OCI-LY3 (cell line): ENCODE results near the gene ACADSB.

Experiments used
- H2AFZ ChIP-seq: fragments of 200-600, 300-600 bp; shearing (Covaris generic); 2 replicates; pipeline ENCODE4 v1.6.0; 2014; ENCODE audit warnings: antibody characterized with exemption, low read depth, low read length
- H3K27ac ChIP-seq: fragments of 200-600, 300-600 bp; sonication (generic); 2 replicates; pipeline ENCODE4 v1.5.1; 2014; ENCODE audit warnings: mild to moderate bottlenecking, low read length, moderate library complexity, mixed read lengths
- H3K27me3 ChIP-seq: fragments of 200-600, 300-600 bp; sonication (generic); 2 replicates; pipeline ENCODE4 v1.6.1; 2014; ENCODE audit warnings: low read depth, low read length, mixed read lengths
- H3K36me3 ChIP-seq: fragments of 200-600, 300-600 bp; sonication (generic); replicated peaks from 2 replicates; pipeline ENCODE3; 2014; ENCODE audit warnings: low read depth, low read length, mixed read lengths
- H3K4me1 ChIP-seq: fragments of 300-600, 200-600 bp; sonication (generic); 2 replicates; pipeline ENCODE4 v1.6.1; 2014; ENCODE audit warnings: low read length, mixed read lengths
- H3K4me2 ChIP-seq: fragments of 200-600, 300-600 bp; sonication (generic); 2 replicates; pipeline ENCODE4 v1.6.1; 2014; ENCODE audit warnings: low read length, mixed read lengths
- H3K4me3 ChIP-seq: fragments of 300-600, 200-600 bp; sonication (generic); 2 replicates; pipeline ENCODE4 v1.5.1; 2014; ENCODE audit warnings: antibody characterized with exemption, mild to moderate bottlenecking, low read length, moderate library complexity
- H3K79me2 ChIP-seq: fragments of 300-600, 200-600 bp; shearing (Covaris generic); 2 replicates; pipeline ENCODE4 v1.6.1; 2014; ENCODE audit warnings: mild to moderate bottlenecking, low read length, mixed read lengths
- H3K9ac ChIP-seq: fragments of 300-600, 200-600 bp; shearing (Covaris generic); 2 replicates; pipeline ENCODE4 v1.6.0; 2014; ENCODE audit warnings: mild to moderate bottlenecking, low read length, moderate library complexity
- H3K9me3 ChIP-seq: fragments of 200-600, 300-600 bp; shearing (Covaris generic); 2 replicates; pipeline ENCODE4 v1.6.1; 2014; ENCODE audit warnings: low read length, mixed read lengths; ENCODE audit not compliant: insufficient read depth
- H4K20me1 ChIP-seq: fragments of 200-600, 300-600 bp; sonication (generic); 2 replicates; pipeline ENCODE4 v1.6.1; 2016; ENCODE audit warnings: low read length, mixed read lengths; ENCODE audit not compliant: insufficient read depth
- EZH2phosphoT487 ChIP-seq: fragments of 200-600 bp; shearing (Covaris generic); IDR thresholded peaks from 2 replicates; pipeline ENCODE4 v1.6.1; 2018; ENCODE audit warnings: antibody characterized with exemption, mixed run types, low read depth
- TF ChIP-seq, protein P1 (sequence below): fragments of 200-600, 300-600 bp; sonication (generic); IDR thresholded peaks from 2 replicates; pipeline ENCODE4 v1.5.1; 2014; ENCODE audit warnings: antibody characterized with exemption, low read length, low read depth

Gene ACADSB

DNA sequence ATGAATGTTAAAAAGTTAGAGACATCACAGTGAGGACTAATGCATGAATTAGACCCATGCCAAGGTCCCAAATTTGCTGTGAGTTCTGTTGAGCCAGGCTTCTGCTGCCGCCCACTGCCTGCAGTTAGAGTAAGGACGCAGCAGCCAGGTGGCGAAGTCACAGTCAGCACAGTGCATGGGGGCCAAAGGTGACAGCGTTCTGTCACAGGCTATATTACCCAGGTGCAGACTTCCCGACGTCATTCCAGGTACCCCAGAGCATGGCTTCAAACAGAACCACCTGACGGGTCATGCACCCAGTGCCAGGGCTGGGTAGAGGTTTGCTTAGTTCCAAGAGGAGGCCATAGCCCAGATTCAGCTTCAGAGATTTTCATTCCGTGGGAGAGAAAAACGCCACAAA is 93.1 kb downstream of the ACADSB start:
- Histone ChIP-seq H3K79me2 (no peaks in the 10 kb centered on the region), H3K9ac (no peak overlapping the region), H3K36me3 (no peaks in the 10 kb centered on the region), H3K4me3 (no peak overlapping the region), H4K20me1 (no peaks in the 10 kb centered on the region), H3K9me3 (no peaks in the 10 kb centered on the region), H3K27ac (no peak overlapping the region), H3K4me2 (no peak overlapping the region), H2AFZ (no peak overlapping the region), H3K27me3 (no peaks in the 10 kb centered on the region), H3K4me1 (no peaks in the 10 kb centered on the region)
- TF ChIP-seq, protein P1, sequence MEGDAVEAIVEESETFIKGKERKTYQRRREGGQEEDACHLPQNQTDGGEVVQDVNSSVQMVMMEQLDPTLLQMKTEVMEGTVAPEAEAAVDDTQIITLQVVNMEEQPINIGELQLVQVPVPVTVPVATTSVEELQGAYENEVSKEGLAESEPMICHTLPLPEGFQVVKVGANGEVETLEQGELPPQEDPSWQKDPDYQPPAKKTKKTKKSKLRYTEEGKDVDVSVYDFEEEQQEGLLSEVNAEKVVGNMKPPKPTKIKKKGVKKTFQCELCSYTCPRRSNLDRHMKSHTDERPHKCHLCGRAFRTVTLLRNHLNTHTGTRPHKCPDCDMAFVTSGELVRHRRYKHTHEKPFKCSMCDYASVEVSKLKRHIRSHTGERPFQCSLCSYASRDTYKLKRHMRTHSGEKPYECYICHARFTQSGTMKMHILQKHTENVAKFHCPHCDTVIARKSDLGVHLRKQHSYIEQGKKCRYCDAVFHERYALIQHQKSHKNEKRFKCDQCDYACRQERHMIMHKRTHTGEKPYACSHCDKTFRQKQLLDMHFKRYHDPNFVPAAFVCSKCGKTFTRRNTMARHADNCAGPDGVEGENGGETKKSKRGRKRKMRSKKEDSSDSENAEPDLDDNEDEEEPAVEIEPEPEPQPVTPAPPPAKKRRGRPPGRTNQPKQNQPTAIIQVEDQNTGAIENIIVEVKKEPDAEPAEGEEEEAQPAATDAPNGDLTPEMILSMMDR, result no peak

DNA sequence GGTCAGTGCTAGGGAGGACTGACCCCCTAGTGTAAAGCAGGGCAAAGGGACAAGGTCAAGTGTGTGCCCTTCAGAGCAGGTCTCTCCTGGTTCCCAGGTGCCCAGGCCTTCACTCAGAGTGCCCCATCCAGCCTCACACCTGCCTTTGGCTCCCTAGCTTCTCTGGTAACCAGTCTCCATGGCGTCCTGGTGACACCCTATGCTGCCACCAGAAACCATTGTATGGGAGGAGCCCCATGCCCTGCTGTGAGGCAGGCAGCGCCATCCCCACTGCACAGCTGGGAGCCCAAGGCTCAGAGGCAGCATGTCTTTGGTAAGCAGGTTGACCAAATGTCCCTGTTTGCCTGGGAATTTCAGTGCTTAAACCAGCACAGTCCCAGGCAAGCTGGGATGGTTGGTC is 93.9 kb downstream of the ACADSB start:
- Histone ChIP-seq H3K79me2 (no peaks in the 10 kb centered on the region), H3K9me3 (no peaks in the 10 kb centered on the region), H3K27me3 (no peaks in the 10 kb centered on the region), H3K4me1 (no peaks in the 10 kb centered on the region), H3K36me3 (no peaks in the 10 kb centered on the region), H3K27ac (no peak overlapping the region), H2AFZ (no peak overlapping the region), H4K20me1 (no peaks in the 10 kb centered on the region), H3K4me3 (no peak overlapping the region), H3K9ac (no peak overlapping the region), H3K4me2 (no peak overlapping the region)
- TF ChIP-seq, protein P1, result no peak
- no peak for TF ChIP-seq EZH2phosphoT487

DNA sequence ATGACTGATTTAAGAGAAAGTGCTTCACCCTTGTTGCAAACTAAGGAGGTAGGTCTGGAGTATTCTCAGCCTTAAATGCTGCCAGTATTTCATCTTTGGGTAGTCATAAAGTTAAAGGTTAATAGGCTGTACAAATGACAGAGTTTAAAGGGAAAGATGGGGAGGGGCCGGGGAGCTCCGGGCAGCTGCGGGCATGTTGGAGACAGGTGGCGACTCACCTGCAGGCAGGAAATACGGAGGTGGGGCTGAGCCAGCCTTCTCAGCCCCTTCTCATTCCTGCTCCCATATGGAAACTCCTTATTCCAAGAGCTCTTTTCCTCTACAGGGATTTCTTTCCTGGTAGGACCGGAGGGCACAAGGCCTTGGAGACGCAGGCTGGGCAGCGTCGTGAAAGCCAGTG is 95.1 kb downstream of the ACADSB start:
- Histone ChIP-seq H4K20me1 (no peaks in the 10 kb centered on the region), H2AFZ (no peak overlapping the region), H3K4me2 (no peak overlapping the region), H3K27ac (no peak overlapping the region), H3K4me3 (no peak overlapping the region), H3K27me3 (no peaks in the 10 kb centered on the region), H3K4me1 (no peaks in the 10 kb centered on the region), H3K9me3 (no peaks in the 10 kb centered on the region), H3K9ac (no peak overlapping the region), H3K79me2 (no peaks in the 10 kb centered on the region), H3K36me3 (no peaks in the 10 kb centered on the region)
- TF ChIP-seq, protein P1, result no peak
- TF ChIP-seq EZH2phosphoT487, result no peak
